Coronary artery (tissue), 2 donors: ENCODE measurements around the gene MDC1.
A peak's percentile ranks its signal among the peaks of the same experiment; 100 is the strongest.

Experiments used
- DNase-seq: peaks from one replicate; pipeline ENCODE4 v3.0.0-alpha.2; 2017; ENCODE audit warnings: low spot score
- H3K27ac ChIP-seq, 2 donors: fragments of 200-600 bp; sonication (generic); one replicate each; pipeline ENCODE4 v1.5.1; 2016 to 2019
- H3K4me3 ChIP-seq: fragments of 200-600 bp; sonication (generic); 2 replicates; pipeline ENCODE4 v1.5.1; 2016; ENCODE audit warnings: mild to moderate bottlenecking, moderate library complexity
- TF ChIP-seq, protein P1 (sequence below): fragments of 200-600 bp; sonication (generic); IDR thresholded peaks from one replicate; pipeline ENCODE4 v1.5.1; 2019; ENCODE audit warnings: antibody characterized with exemption

Gene MDC1

DNA sequence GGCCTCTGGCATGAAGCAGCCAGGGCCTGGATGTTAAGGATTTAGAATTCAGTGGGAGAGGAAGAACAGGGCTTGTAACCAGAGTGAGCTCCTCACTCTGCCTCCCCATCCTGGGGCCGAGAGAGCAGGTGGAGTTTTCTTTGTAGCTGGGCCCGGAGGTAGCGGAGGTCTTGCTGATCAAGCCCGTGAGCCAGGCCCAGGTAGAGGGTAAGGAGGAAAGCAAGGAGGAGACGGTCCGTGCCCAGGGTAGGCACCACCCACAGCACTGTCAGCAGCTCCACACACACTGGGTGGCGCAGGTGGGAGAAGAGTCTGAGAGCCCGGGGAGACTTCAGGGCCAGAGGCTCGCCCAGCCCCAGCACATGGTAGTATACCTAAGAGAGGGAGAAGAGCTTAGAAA is 28.5 kb downstream of the MDC1 start:
- Histone ChIP-seq H3K27ac (peak overlapping the region; percentile 95 to 100), H3K4me3 (peak overlapping the region; percentile 91)
- DNase-seq: no peak
- TF ChIP-seq, protein P1, sequence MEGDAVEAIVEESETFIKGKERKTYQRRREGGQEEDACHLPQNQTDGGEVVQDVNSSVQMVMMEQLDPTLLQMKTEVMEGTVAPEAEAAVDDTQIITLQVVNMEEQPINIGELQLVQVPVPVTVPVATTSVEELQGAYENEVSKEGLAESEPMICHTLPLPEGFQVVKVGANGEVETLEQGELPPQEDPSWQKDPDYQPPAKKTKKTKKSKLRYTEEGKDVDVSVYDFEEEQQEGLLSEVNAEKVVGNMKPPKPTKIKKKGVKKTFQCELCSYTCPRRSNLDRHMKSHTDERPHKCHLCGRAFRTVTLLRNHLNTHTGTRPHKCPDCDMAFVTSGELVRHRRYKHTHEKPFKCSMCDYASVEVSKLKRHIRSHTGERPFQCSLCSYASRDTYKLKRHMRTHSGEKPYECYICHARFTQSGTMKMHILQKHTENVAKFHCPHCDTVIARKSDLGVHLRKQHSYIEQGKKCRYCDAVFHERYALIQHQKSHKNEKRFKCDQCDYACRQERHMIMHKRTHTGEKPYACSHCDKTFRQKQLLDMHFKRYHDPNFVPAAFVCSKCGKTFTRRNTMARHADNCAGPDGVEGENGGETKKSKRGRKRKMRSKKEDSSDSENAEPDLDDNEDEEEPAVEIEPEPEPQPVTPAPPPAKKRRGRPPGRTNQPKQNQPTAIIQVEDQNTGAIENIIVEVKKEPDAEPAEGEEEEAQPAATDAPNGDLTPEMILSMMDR: no peak

DNA sequence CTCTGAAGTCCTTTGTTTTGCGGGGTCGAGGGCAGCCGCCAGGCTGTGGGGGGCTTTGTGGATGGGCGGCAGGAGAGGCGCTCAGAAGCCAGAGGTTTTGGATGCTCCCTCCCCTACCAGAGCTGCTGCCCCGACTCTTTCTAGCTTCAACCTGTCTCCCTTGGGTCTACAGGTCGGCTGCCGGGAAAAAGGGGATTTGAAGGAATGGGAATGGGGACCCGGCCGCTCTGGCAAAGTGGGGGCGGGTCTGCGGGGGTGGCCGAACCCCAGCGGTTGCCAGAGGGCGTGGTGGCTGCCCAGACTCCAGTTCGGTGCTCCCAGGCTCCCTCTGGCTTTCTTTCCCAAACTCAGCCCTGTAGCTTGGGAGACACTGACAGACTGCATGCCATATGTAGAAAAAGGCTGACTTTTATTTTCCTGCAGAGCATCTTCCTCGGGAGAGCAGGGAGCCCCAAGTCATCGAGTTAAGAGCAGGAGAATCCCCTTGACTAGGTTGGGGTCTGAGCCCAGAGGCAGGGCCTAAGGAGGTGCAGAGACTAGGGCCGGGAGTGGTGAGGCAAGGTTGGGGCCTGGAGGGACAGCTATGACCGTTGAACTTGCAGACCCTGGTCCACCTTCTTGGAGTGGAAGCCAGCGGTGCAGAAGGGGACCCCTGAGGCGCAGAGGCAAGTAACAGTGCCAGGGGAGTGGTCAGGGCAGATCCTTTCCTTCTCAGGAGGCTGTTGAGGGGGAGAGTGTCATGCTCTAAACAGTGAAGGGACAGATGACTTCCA is 29.2 kb downstream of the MDC1 start:
- peak; percentile 83 for DNase-seq
- Histone ChIP-seq H3K27ac (peak overlapping the region; percentile 95 to 100), H3K4me3 (peak overlapping the region; percentile 91)
- TF ChIP-seq, protein P1: peak; percentile 29

DNA sequence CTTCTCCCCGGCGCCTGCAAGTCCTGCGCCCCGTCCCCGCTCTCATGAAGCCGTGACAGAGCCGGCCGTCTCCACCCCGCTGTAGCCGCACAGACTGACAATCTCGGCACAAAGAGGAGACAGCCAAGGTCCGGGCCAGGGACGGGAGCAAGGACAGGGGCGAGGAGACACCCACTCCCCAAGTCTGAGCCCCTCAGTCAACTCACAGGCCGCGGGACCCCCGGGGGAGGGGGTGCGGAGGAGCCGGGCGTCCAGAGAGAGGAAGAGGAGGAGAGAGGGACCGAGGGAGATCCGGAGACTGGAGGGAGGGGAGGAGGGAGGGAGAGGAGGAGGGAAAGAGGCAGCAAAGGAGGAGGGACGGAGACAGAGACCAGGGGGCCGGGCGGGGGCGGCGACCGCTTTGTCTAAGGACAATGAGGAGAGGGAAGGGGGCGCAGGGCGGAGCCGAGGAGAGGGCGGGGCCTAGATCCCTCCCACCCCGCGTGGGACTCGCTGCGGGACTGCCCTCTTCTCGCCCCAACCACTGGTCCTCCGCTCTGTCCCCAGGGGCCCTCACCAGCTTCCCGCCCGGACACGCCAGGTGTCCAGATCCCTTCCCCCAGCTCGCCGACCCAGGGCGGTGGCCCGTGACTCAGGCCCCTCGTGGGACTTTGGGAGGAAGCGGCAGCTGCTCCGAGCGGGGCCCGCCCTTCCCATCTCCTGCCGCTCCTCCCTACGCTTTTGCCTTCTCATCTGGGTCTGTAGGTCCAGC is 30.0 kb downstream of the MDC1 start:
- peak overlapping the region; percentile 91 for H3K4me3 ChIP-seq
- DNase-seq: peak; percentile 99
- TF ChIP-seq, protein P1: no peak

DNA sequence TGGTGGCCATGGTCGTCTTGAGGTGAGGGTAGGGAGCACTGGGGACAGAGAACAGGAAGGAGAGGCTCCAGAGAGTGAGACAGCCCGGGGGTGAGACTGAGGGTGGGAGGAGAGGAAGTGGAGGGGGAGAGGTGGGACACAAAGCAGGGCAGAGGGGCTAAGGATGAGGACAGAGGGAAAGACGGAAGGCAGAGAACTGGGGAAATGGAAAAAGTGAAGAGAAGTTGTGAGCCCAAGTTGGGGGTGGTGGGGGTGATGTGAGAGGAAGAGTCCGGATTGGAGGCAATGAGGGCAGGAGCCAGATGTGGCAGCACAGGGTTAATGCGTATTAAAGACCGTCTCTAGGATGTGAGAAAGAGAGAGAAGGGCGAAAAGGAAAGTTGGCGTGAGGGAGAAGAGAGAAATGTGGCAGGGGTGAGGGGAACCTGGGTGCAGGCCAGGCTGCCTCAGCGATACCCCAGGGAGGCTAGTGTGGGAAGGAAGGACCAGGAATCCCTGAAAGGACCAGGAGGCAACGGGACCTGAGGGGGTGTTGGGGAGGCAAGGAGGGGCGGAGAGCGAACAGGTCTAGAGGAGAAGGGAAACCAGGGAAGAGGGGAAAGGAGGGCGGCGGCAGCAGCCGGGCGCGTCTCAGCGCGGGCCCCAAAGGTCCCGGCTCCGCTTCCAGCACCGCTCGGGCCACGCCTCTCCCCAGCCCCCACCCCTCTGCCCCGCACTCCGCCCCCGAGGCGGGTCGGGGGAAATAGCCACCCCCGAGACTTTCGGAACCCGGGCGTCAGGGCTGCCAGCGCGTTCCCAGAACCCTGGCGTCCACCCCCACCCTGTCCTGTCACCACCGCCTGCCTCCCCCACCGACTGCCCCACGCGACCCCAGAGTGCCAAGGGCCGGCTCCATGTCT is 30.8 kb downstream of the MDC1 start, which contains the start of gene PPP1R18:
Gene PPP1R18, minus strand, starts transcription at position 637 of the 899 bp plus-strand sequence. Its CDS starts 627 bp downstream, at position 10.
- Histone ChIP-seq H3K4me3 (peak within 1 kb of the TSS; percentile 91), H3K27ac (peak within 1 kb of the TSS; percentile 95 to 100)
- DNase-seq: peak; percentile 94
- TF ChIP-seq, protein P1: no peak

More for the DNA sequence above, 30.0 kb downstream of the MDC1 start:
- H3K27ac ChIP-seq: peak overlapping the region; percentile 95 to 100

DNA sequence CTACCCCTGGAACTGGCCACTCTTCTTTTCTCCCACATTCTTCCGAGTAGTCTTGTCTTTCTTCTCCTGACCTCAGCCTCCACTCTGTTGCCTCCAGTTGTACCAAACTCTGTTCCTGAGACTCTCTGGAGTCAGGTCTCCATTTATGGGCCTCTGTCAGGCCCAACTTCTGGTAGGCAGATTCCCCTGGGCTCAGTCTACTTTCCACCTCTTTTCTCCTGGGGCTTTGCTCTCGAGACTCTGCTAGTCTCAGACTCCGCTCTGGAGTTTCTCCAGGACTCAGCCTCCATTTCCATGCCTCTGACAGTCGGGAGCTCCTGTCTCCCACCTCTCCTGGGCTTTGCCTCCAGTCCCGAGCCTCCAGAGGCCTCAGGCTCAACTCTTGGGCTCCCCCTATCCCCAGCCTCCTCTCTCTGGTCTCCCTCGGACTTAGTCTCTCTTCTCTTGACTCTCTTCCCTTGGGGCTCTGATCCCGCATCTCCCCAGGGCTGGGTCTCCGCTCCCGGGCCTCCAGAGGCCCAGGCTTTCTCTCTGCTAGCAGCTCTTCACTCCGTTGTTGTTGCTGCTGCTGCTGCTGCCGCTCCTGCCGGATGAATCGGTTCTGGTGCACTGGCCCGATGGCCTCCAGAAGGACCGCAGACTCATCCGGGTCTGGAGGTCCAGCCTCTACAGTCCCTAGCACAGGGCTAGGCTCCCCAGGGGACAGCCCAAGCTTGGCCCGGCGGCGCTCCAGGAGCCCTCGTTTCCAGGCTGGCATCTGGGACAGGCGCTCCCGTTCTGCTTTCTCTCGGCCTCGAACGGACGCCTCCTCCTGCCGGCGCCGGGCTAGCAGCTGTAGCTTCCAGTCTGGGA is 31.7 kb downstream of the MDC1 start:
- peak overlapping the region; percentile 91 for H3K4me3 ChIP-seq
- no peak for DNase-seq
- TF ChIP-seq, protein P1: no peak
- peak overlapping the region; percentile 95 to 100 for H3K27ac ChIP-seq
